Peyer's patch (tissue), 4 donors: ENCODE measurements around the gene FN1.

Experiments
- POLR2A ChIP-seq, 2 donors: fragments of 450-650 bp; IDR thresholded peaks; one replicate each; pipeline ENCODE4 v1.5.1; 2017; ENCODE audit warnings: antibody characterized with exemption in 2 of 2, mild to moderate bottlenecking in 2 of 2, moderate library complexity in 2 of 2
- TF ChIP-seq, protein P1 (sequence below), 6 experiments: fragments of 450-650 bp in 4 of 6; fragments of 200-600 bp in 2 of 6; sonication (generic) in 1 of 6; IDR thresholded peaks; one replicate each; pipeline ENCODE4 v1.5.1; 2017 to 2019; ENCODE audit warnings: antibody characterized with exemption in 6 of 6, mild to moderate bottlenecking in 3 of 6, moderate library complexity in 1 of 6

DNA sequence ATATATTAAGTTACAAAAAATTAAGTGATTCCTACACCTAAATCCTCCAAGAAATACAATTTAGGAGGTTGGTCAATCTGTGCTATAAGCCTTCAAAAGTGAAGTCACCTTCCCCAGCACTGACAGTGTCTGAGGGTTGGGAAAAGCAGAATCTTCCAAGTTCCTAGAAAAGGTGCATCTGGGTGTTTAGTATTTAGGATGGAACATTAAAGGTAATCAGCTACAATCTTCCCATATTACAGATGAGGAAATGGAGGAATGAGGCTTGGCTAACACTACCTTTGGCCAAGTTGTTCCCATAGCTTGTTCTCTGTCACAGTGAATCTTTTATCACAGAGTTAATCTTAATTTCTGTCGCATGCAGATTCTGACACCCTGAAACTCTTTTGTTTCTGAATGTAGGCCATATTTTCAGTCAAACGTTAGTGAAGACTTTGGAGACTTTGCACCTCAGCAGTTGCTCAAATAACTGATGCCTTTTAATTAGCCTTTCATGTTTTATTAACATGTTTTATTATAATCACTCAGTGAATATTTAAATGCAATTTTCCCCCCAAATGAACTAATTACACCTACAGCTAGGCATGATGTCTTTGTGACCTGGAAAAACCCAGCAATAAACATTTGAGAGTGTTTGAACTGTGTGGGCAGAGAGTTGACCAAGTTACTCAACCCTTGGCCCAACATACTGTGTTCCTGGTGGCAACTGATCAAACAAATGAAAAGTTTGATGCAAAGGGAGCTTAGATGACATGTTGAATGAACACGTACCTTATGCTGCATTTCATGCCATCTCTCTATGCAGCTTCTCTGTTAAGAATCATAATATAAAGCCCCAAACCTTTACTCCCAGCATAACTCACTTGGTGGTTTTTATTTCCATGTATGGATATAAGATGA, 17.6 kb downstream of the FN1 start:
- no peak for TF ChIP-seq POLR2A (IDR thresholded peaks at IDR 0.05)
- TF ChIP-seq, protein P1, sequence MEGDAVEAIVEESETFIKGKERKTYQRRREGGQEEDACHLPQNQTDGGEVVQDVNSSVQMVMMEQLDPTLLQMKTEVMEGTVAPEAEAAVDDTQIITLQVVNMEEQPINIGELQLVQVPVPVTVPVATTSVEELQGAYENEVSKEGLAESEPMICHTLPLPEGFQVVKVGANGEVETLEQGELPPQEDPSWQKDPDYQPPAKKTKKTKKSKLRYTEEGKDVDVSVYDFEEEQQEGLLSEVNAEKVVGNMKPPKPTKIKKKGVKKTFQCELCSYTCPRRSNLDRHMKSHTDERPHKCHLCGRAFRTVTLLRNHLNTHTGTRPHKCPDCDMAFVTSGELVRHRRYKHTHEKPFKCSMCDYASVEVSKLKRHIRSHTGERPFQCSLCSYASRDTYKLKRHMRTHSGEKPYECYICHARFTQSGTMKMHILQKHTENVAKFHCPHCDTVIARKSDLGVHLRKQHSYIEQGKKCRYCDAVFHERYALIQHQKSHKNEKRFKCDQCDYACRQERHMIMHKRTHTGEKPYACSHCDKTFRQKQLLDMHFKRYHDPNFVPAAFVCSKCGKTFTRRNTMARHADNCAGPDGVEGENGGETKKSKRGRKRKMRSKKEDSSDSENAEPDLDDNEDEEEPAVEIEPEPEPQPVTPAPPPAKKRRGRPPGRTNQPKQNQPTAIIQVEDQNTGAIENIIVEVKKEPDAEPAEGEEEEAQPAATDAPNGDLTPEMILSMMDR (IDR thresholded peaks at IDR 0.05): no peak
